Sigmoid colon (tissue), 7 donors: ENCODE data around the gene LUZP2. TPM values are rescaled to one million over a fixed set of nuclear protein-coding genes. Genes with fewer than 3 reads are reported as not detected.

ENCODE experiments used
- DNase-seq: peaks from one replicate; pipeline ENCODE4 v3.0.0-alpha.2; 2019
- H3K27ac ChIP-seq, 4 donors: fragments of 200-600 bp; sonication (generic); one replicate each; pipeline ENCODE4 v1.5.1; 2016 to 2019; ENCODE audit warnings: mild to moderate bottlenecking in 1 of 4
- H3K27me3 ChIP-seq, 3 donors: fragments of 200-600 bp; sonication (generic); one replicate each; pipeline ENCODE4 v1.5.1; 2019; ENCODE audit warnings: mild to moderate bottlenecking in 1 of 3
- H3K36me3 ChIP-seq, 4 donors: fragments of 200-600 bp; sonication (generic); one replicate each; pipeline ENCODE4 v1.5.1; 2016 to 2019
- H3K4me1 ChIP-seq, 4 donors: fragments of 200-600 bp; sonication (generic); one replicate each; pipeline ENCODE4 v1.5.1; 2017 to 2019
- H3K4me3 ChIP-seq, 4 donors: fragments of 200-600 bp; sonication (generic); one replicate each; pipeline ENCODE4 v1.5.1; 2017 to 2019; ENCODE audit warnings: mild to moderate bottlenecking in 2 of 4, moderate library complexity in 1 of 4
- H3K9me3 ChIP-seq, 4 donors: fragments of 200-600 bp in 3 of 4; sonication (generic) in 3 of 4; one replicate each; pipeline versions ENCODE4 v1.5.1 to v1.6.1; 2013 to 2019
- CTCF ChIP-seq, 4 experiments: fragments of 450-650 bp in 3 of 4; fragments of 200-600 bp in 1 of 4; IDR thresholded peaks; one replicate each; pipeline ENCODE4 v1.5.1; 2016 to 2019; ENCODE audit warnings: antibody characterized with exemption in 4 of 4, mild to moderate bottlenecking in 3 of 4, moderate library complexity in 2 of 4
- EP300 ChIP-seq, 4 donors: sonication (generic); formaldehyde crosslinking; IDR thresholded peaks; one replicate each; pipeline ENCODE4 v1.6.1; 2017; ENCODE audit warnings: antibody characterized with exemption in 4 of 4
- POLR2A ChIP-seq, 2 donors: fragments of 450-650 bp; IDR thresholded peaks; one replicate each; pipeline ENCODE4 v1.6.1; 2016; ENCODE audit warnings: antibody characterized with exemption in 2 of 2, mild to moderate bottlenecking in 2 of 2, moderate library complexity in 2 of 2
- POLR2AphosphoS5 ChIP-seq, 4 donors: sonication (generic); formaldehyde crosslinking; IDR thresholded peaks; one replicate each; pipeline ENCODE4 v1.6.1; 2017; ENCODE audit warnings: antibody characterized with exemption in 4 of 4
- WGBS, 2 donors: extraction: QIAGEN DNeasy Blood & Tissue Kit; methylation state at CpG; one replicate each; pipeline ENCODE4 v1.1.7; 2013; 5-methylcytosine and 5-hydroxymethylcytosine counted together
- intact Hi-C: fragments of 100-400 bp; cut with DNase I; formaldehyde crosslinking; loops from one replicate; pipeline ENCODE4 v1.15.1; 2023
- polyA plus RNA-seq, 3 donors: library from polyadenylated mRNA; stranded (reverse); fragments of 200-250 nt; gene quantifications; one replicate each; pipeline ENCODE4 v1.2.3, GENCODE V29; 2013
- total RNA-seq, 4 donors: library from RNA; depleted of rRNA; stranded (reverse); fragments of >200 nt; gene quantifications; one replicate each; pipeline ENCODE4 v1.1.0, GENCODE V29; 2016
- donor health status: healthy with polysubstance abuse.
- donor health status: Bipolar disorder and iron deficiency.
- donor health status: healthy.

The LUZP2 gene
- total and polyA plus RNA-seq, 7 donors = 0.16 to 2.1 (median 0.83) TPM

GRCh38 chr11:24808173-24808572, 311.3 kb downstream of the LUZP2 start:
- intact Hi-C loops = no loop called here
- 70 to 85% methylated on average over 2 of the region's 2 CpGs for WGBS, 2 donors

GRCh38 chr11:24819006-24819405, 322.2 kb downstream of the LUZP2 start:
- DNase-seq = no peak
- intact Hi-C loops = no loop called here
- WGBS, 2 donors = 23 to 36% methylated on average over 4 of the region's 4 CpGs
- Histone ChIP-seq H3K4me3 (no peak overlapping the region), H3K4me1 (no peaks in the 10 kb centered on the region), H3K27me3 (no peaks in the 10 kb centered on the region), H3K9me3 (no peaks in the 10 kb centered on the region), H3K36me3 (no peaks in the 10 kb centered on the region), H3K27ac (no peak overlapping the region)
- TF ChIP-seq EP300 (IDR thresholded peaks at IDR 0.05) = no peak
- TF ChIP-seq CTCF (IDR thresholded peaks at IDR 0.05) = no peak
- TF ChIP-seq POLR2AphosphoS5 (IDR thresholded peaks at IDR 0.05) = no peak
- no peak for TF ChIP-seq POLR2A (IDR thresholded peaks at IDR 0.05)

More at GRCh38 chr11:24808173-24808572, 311.3 kb downstream of the LUZP2 start:
- H3K27me3 ChIP-seq = no peaks in the 10 kb centered on the region
- TF ChIP-seq EP300 (IDR thresholded peaks at IDR 0.05) (no peak), CTCF (IDR thresholded peaks at IDR 0.05) (no peak), POLR2A (IDR thresholded peaks at IDR 0.05) (no peak)
- no peak overlapping the region for H3K4me3 ChIP-seq
- H3K9me3 ChIP-seq = no peaks in the 10 kb centered on the region
- no peak for DNase-seq
- H3K27ac ChIP-seq = no peak overlapping the region
- no peaks in the 10 kb centered on the region for H3K4me1 ChIP-seq
- H3K36me3 ChIP-seq = no peaks in the 10 kb centered on the region

- whole genome bisulfite sequencing, 2 donors = 57 to 65% methylated on average over 4 of the region's 4 CpGs
- no peak for DNase-seq
- H3K4me1 ChIP-seq = no peaks in the 10 kb centered on the region
- no peak for TF ChIP-seq POLR2A (IDR thresholded peaks at IDR 0.05)
- TF ChIP-seq EP300 (IDR thresholded peaks at IDR 0.05) = no peak
- TF ChIP-seq POLR2AphosphoS5 (IDR thresholded peaks at IDR 0.05) = no peak
- no peak for TF ChIP-seq CTCF (IDR thresholded peaks at IDR 0.05)
- no peaks in the 10 kb centered on the region for H3K27me3 ChIP-seq
- H3K36me3 ChIP-seq = no peaks in the 10 kb centered on the region
- no peak overlapping the region for H3K27ac ChIP-seq
- no peaks in the 10 kb centered on the region for H3K9me3 ChIP-seq
- no peak overlapping the region for H3K4me3 ChIP-seq
- intact Hi-C loops = no loop called here
Observed at GRCh38 chr11:24819863-24820434, 323.1 kb downstream of the LUZP2 start.

GRCh38 chr11:24820541-24820940, 323.7 kb downstream of the LUZP2 start:
- intact Hi-C loops = no loop called here

More at GRCh38 chr11:24820541-24820940, 323.7 kb downstream of the LUZP2 start:
- no peak overlapping the region for H3K27ac ChIP-seq
- no peaks in the 10 kb centered on the region for H3K36me3 ChIP-seq
- TF ChIP-seq POLR2AphosphoS5 (IDR thresholded peaks at IDR 0.05) (no peak), EP300 (IDR thresholded peaks at IDR 0.05) (no peak), POLR2A (IDR thresholded peaks at IDR 0.05) (no peak), CTCF (IDR thresholded peaks at IDR 0.05) (no peak)
- WGBS, 2 donors = 91 to 92% methylated on average over 1 of the region's 1 CpG
- H3K4me3 ChIP-seq = no peak overlapping the region
- H3K4me1 ChIP-seq = no peaks in the 10 kb centered on the region
- DNase-seq = no peak
- H3K9me3 ChIP-seq = no peaks in the 10 kb centered on the region
- H3K27me3 ChIP-seq = no peaks in the 10 kb centered on the region
